B cell (primary cell): ENCODE data around the gene MICALL2. TPM values are rescaled to one million over a fixed set of nuclear protein-coding genes. Genes with fewer than 3 reads are reported as not detected.

Experiments
- ATAC-seq: fragments of 200-7000 bp; cut with Tn5 transposase; one replicate; pipeline ENCODE4 v1.10.0; 2021; ENCODE audit warnings: low read depth, mild to moderate bottlenecking, moderate number of reproducible peaks, moderate library complexity
- CTCF ChIA-PET: fragments of 350-600 bp; sonication (Branson Sonifier 250); formaldehyde crosslinking; loops from one replicate; lab custom pipeline; 2021; ENCODE audit warnings: antibody characterized with exemption, inconsistent platforms; lab: Charles Lee
- POLR2A ChIA-PET: fragments of 350-600 bp; sonication (Branson Sonifier 250); formaldehyde crosslinking; loops from one replicate; lab custom pipeline; 2021; ENCODE audit warnings: antibody characterized with exemption; lab: Charles Lee
- DNase-seq: peaks from one replicate; pipeline ENCODE4 v3.0.0; 2013
- H2AFZ ChIP-seq: 2 replicates; pipeline ENCODE4 v1.6.1; 2012; ENCODE audit warnings: mild to moderate bottlenecking, low read depth, low read length; ENCODE audit not compliant: insufficient read depth, poor library complexity, severe bottlenecking
- H3K27ac ChIP-seq, 2 donors: 1 replicate in 1 of 2; 2 replicates in 1 of 2; pipeline ENCODE4 v1.5.1; 2012 to 2013; ENCODE audit warnings: low read length in 2 of 2, mild to moderate bottlenecking in 2 of 2, moderate library complexity in 1 of 2
- H3K27me3 ChIP-seq, 4 experiments: fragments of 200-600 bp in 1 of 4; sonication (generic) in 1 of 4; replicated peaks in 1 of 4; 1 replicate in 2 of 4; 2 replicates in 2 of 4; pipeline versions ENCODE4 v1.6.1 to v1.7.0; 2013 to 2016; ENCODE audit warnings: low read length in 3 of 4, mild to moderate bottlenecking in 2 of 4, mixed read lengths in 1 of 4, moderate library complexity in 1 of 4; ENCODE audit not compliant: insufficient read depth in 4 of 4, control insufficient read depth in 3 of 4; ENCODE audit errors: control extremely low read depth in 1 of 4
- H3K36me3 ChIP-seq, 2 experiments: replicated peaks in 1 of 2; 1 replicate in 1 of 2; 2 replicates in 1 of 2; pipeline versions ENCODE4 v1.6.1 to v1.7.1; 2013; ENCODE audit warnings: low read length in 1 of 2; ENCODE audit not compliant: insufficient read depth in 2 of 2, control insufficient read depth in 1 of 2; ENCODE audit errors: control extremely low read depth in 1 of 2, extremely low read depth in 1 of 2
- H3K4me1 ChIP-seq, 2 donors: fragments of 200-600 bp in 1 of 2; sonication (generic) in 1 of 2; 1 replicate in 1 of 2; 2 replicates in 1 of 2; pipeline versions ENCODE4 v1.5.1 to v1.6.1; 2013 to 2017; ENCODE audit warnings: low read length in 2 of 2; ENCODE audit not compliant: control insufficient read depth in 2 of 2, insufficient read depth in 2 of 2
- H3K4me2 ChIP-seq: replicated peaks from 2 replicates; pipeline ENCODE3; 2012; ENCODE audit warnings: mild to moderate bottlenecking, low read depth, low read length; ENCODE audit not compliant: poor library complexity, severe bottlenecking
- H3K4me3 ChIP-seq, 5 experiments: fragments of 200-600 bp in 1 of 5; sonication (generic) in 1 of 5; 1 replicate in 3 of 5; 2 replicates in 2 of 5; pipeline versions ENCODE4 v1.5.1 to v1.7.0; 2011 to 2016; ENCODE audit warnings: low read length in 4 of 5, mild to moderate bottlenecking in 4 of 5, low read depth in 2 of 5, control low read depth in 1 of 5, moderate library complexity in 1 of 5; ENCODE audit not compliant: insufficient read depth in 1 of 5; ENCODE audit errors: control extremely low read depth in 1 of 5, extremely low read depth in 1 of 5
- H3K79me2 ChIP-seq: fragments of 200-600 bp; sonication (generic); one replicate; pipeline ENCODE4 v1.6.0; 2016; ENCODE audit warnings: low read length; ENCODE audit not compliant: control insufficient read depth, insufficient read depth
- H3K9ac ChIP-seq: fragments of 200-600 bp; sonication (generic); 2 replicates; pipeline ENCODE4 v1.6.1; 2017; ENCODE audit warnings: mild to moderate bottlenecking, low read length, moderate library complexity
- H3K9me3 ChIP-seq, 3 donors: one replicate each; pipeline versions ENCODE4 v1.6.1 to v1.7.1; 2013; ENCODE audit warnings: low read length in 2 of 3; ENCODE audit not compliant: control insufficient read depth in 2 of 3, insufficient read depth in 1 of 3; ENCODE audit errors: control extremely low read depth in 1 of 3
- H4K20me1 ChIP-seq: 2 replicates; pipeline ENCODE4 v1.6.0; 2012; ENCODE audit warnings: mild to moderate bottlenecking, low read length; ENCODE audit not compliant: insufficient read depth, control insufficient read depth, poor library complexity, severe bottlenecking
- H3K27ac Mint-ChIP-seq: one replicate; pipeline ENCODE4 v1.8.0; 2021; ENCODE audit warnings: mixed read lengths
- H3K27me3 Mint-ChIP-seq: one replicate; pipeline ENCODE4 v1.8.0; 2021; ENCODE audit warnings: mixed read lengths
- H3K4me1 Mint-ChIP-seq: one replicate; pipeline ENCODE4 v1.8.0; 2021; ENCODE audit warnings: mixed read lengths
- H3K4me3 Mint-ChIP-seq: one replicate; pipeline ENCODE4 v1.8.0; 2021; ENCODE audit warnings: mixed read lengths
- H3K9me3 Mint-ChIP-seq: one replicate; pipeline ENCODE4 v1.8.0; 2022; ENCODE audit warnings: mixed read lengths; ENCODE audit not compliant: insufficient read depth
- EZH2 ChIP-seq: IDR thresholded peaks from 2 replicates; pipeline ENCODE4 v1.6.1; 2012; ENCODE audit warnings: borderline replicate concordance, low read depth, mild to moderate bottlenecking, moderate library complexity, low read length; ENCODE audit not compliant: insufficient read depth, poor library complexity, severe bottlenecking
- WGBS: methylation state at CpG from one replicate; pipeline ENCODE4 v1.1.5; 2013; ENCODE audit warnings: missing lambda C conversion rate; ENCODE audit not compliant: insufficient coverage; 5-methylcytosine and 5-hydroxymethylcytosine counted together
- intact Hi-C: fragments of 100-400 bp; cut with micrococcal nuclease; formaldehyde crosslinking; loops from one replicate; pipeline ENCODE4 v1.10.0; 2022
- polyA plus RNA-seq: library from polyadenylated mRNA; depleted of rRNA; stranded (reverse); fragments of >200 nt; gene quantifications from 2 replicates; pipeline ENCODE4 v1.2.3, GENCODE V29; 2012
- total RNA-seq, 2 donors: library from RNA; stranded (reverse); fragments of 120-200 nt in 1 of 2; gene quantifications; 1 replicate in 1 of 2; 2 replicates in 1 of 2; pipeline versions ENCODE4 v1.2.3 to v1.2.4, GENCODE V29; 2013 to 2022
- TF ChIP-seq, protein P1 (sequence below): fragments of 200-600 bp; IDR thresholded peaks from one replicate; pipeline ENCODE4 v1.8.0; 2022; ENCODE audit warnings: antibody characterized with exemption, mild to moderate bottlenecking

The MICALL2 gene
- total and polyA plus RNA-seq, 2 donors (not counting 1 experiment from before 2014, with no cell fraction given) = 0.85 to 0.94 TPM

DNA sequence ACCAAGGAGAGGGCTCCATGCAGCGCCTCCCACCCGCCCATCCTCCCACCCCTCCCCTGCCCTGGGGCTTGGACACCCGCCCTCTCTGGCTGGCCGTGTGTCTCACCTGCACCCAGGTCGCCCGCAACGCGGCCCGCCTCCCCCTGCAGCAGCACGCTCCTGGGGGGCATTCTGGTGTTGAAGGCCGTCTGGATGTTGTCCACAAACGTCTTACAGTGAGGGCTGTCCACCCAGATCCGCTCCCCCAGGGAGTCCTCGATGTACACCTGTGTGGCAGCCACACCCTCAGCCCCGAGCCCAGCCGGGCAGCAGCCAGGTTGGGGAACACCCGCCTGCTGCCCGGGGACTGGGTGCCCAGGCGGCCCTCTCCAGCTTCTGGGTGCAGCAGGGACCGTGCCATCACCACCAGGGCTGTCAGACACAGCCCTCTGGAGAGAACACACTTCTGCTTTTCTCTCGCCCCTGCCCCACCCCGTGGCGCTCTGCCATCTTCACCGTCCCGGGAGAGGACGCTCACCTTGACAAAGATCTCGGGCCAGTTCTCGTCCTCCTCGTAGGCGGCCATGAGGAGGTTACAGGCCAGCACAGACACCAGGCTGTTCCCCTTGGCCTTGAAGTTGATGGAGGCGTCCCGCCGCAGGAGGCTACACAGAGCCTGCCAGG lies 40.2 kb upstream of the MICALL2 start:
- Histone ChIP-seq H3K36me3 (peaks cover 0 to 50% of the 10 kb centered on the region in 2 experiments), H3K9me3 (no peaks in the 10 kb centered on the region), H2AFZ (no peak overlapping the region), H3K4me2 (no peak overlapping the region), H4K20me1 (peaks cover 50% of the 10 kb centered on the region), H3K9ac (no peak overlapping the region), H3K79me2 (peaks cover 34% of the 10 kb centered on the region), H3K4me3 (no peak overlapping the region), H3K27ac (no peak overlapping the region), H3K4me1 (peaks cover 12 to 24% of the 10 kb centered on the region in 2 donors), H3K27me3 (no peaks in the 10 kb centered on the region)
- ATAC-seq (no peak), DNase-seq (no peak)
- no peak for TF ChIP-seq EZH2
- TF ChIP-seq, protein P1, sequence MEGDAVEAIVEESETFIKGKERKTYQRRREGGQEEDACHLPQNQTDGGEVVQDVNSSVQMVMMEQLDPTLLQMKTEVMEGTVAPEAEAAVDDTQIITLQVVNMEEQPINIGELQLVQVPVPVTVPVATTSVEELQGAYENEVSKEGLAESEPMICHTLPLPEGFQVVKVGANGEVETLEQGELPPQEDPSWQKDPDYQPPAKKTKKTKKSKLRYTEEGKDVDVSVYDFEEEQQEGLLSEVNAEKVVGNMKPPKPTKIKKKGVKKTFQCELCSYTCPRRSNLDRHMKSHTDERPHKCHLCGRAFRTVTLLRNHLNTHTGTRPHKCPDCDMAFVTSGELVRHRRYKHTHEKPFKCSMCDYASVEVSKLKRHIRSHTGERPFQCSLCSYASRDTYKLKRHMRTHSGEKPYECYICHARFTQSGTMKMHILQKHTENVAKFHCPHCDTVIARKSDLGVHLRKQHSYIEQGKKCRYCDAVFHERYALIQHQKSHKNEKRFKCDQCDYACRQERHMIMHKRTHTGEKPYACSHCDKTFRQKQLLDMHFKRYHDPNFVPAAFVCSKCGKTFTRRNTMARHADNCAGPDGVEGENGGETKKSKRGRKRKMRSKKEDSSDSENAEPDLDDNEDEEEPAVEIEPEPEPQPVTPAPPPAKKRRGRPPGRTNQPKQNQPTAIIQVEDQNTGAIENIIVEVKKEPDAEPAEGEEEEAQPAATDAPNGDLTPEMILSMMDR = no peak
- no peaks in the 10 kb centered on the region for H3K27me3 Mint-ChIP-seq
- no peaks in the 10 kb centered on the region for H3K9me3 Mint-ChIP-seq
- 93% methylated on average over 31 of the region's 33 CpGs for WGBS
- peaks cover 23% of the 10 kb centered on the region for H3K4me1 Mint-ChIP-seq
- ChIA-PET CTCF (no interaction called here), POLR2A (interaction anchor here (0.5 kb wide), 1 partner anchor 381 kb away, joined by 3 read pairs; no protein-coding TSS in a partner anchor)
- no peak overlapping the region for H3K27ac Mint-ChIP-seq
- H3K4me3 Mint-ChIP-seq = no peak overlapping the region
- intact Hi-C loops = no loop called here
